Head of caudate nucleus (tissue), 42 donors: ENCODE results near the gene SORBS1.

Experiments used
- DNase-seq, 42 donors: peaks; one replicate each; pipeline versions ENCODE4 v3.0.0 to v3.0.0-alpha.2; 2020 to 2021; ENCODE audit warnings: mixed read lengths in 7 of 42
- intact Hi-C: fragments of 100-400 bp; cut with DNase I; formaldehyde crosslinking; loops from one replicate; pipeline ENCODE4 v1.15.0; 2022

SORBS1 gene

GRCh38 chr10:95282107-95282506 lies 279.1 kb downstream of the SORBS1 start:
- DNase-seq = no peak
- intact Hi-C loops = no loop called here

GRCh38 chr10:95281206-95281605 lies 280.0 kb downstream of the SORBS1 start:
- intact Hi-C loops = no loop called here
- DNase-seq = no peak

DNA sequence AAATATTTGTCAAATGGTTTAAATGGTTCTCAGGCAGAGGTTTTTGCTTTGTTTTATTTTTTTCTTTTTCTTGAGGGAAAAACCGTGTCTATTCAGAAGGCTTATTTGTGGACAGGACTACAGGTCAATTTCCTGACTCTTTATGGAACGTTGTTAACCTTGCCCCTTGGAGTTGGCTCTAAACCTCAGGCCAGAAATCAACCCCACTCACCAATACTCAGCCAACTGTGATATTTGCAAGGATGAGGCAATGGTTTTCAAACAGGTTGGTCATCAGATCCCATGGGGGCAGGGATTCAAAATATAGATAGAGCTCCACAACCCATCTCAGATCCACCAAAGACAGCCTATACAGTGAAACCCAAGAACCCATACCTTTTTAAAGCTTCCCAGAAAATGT lies 280.5 kb downstream of the SORBS1 start:
- intact Hi-C loops = no loop called here
- DNase-seq = no peak

- DNase-seq = no peak
- intact Hi-C loops = no loop called here
Measured at GRCh38 chr10:95279042-95279820, 281.9 kb downstream of the SORBS1 start.

DNA sequence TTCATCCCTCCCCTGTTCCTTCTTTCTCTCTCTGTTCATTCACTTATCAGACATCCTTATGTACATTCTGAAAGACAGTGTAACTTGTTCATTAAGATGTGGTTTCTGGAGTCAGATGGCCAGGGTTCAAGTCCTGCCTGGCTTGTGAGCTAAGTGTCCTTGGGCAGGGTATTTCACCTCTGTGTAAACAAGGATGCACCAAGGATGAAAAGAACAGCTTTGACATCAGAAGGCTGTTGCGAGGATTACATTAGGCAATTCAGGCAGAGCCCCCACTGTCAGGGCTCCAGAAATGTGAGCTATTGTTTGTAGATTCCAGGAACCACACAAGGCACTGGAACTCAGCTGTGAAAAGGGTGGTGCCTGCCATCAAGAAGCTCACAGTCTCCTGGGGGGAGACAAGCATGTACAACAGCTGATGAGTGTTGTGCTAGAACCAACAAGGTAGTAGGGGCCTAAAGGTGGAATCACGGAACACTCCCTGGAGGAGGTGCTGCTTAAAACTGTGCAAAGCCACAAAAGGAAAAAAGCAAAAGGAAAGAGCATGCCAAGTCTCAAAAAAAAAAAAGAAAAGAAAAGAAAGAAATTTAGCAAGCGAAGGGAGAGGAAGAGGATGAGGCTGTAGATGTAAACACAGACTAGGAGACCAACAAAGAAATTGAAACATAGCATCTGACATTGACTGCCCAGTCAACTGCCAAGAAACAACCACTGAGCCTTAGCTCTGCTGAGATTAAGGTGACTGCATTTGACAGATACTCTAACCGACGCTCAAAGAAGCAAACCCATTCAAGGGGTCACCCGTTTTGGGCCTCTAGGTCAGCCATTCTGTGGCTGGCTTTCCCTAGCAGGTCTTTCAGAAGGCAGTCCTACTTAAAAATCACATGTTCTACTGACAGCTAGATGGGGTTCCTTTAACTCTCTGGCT lies 282.8 kb downstream of the SORBS1 start:
- intact Hi-C loops = no loop called here

DNA sequence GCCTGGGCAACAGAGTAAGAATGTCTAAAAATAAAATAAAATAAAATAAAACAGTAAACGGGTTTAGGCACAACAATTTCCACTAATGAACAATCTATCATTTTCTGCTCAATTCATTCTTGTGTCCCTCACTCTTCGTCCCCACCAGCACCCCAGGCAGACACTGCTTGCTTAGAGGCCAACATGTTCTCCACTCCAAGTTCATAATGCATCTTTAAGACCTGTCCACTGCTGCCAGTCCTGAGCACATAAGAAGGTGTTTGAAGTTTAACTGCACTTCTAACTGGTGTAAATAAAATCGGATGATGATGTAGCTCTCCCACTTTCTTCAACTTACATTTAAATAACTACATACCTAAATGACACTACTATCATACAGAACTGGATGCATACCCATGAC lies 283.6 kb downstream of the SORBS1 start:
- intact Hi-C loops = no loop called here
- DNase-seq = peak in 1 of 42 donors; percentile 7

More for the DNA sequence above, 282.8 kb downstream of the SORBS1 start:
- DNase-seq = peak in 1 of 42 donors; percentile 16

DNA sequence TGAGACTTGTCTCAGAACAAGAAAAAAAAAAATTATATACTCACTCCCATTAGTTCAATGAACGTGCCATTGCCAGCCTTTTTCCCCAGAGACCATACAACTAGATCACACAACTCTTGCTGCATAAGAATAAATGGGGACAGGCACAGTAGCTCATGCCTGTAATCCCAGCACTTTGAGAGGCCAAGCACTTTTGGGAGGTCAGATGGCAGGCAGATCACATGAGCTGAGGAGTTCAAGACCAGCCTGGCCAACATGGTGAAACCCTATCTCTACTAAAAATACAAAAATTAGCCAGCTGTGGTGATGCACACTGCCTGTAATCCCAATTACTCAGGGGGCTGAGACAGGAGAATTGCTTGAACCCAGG lies 284.0 kb downstream of the SORBS1 start:
- intact Hi-C loops = no loop called here
- DNase-seq = peak in 1 of 42 donors; percentile 3

DNA sequence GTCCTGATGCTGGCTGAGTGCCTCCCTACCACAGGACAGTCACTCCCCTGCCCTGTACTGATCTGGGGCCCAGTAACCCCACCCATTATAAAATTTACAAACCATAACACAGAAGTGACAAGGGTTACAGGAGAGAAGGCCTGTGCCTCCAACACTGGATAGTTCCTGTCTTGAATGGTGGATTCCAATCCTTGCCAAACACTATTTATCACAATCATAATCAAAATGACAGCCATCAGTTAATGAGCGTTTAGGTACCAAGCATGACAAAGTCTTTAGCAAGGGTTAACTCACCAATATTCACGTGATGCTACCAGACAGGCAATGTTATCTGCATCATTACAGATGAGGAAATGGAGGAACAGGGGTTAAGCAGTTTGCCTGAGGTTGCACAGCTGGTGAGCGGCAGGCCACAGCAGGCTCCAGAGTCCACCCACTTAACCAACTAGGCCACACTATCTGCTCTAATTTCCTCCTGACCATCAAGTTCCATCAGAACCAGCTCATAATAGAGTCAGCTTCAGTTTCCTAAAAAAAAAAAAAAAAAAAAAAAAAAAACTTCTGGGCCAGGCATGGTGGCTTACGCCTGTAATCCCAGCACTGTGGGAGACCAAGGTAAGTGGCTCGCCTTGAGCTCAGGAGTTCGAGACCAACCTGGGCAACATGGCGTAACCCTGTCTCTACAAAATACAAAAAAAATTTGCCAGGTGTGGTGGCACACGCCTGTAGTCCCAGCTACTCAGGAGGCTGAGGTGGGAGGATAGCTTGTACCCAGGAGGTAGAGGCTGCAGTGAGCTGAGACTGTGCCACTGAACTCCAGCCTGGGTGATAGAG lies 284.6 kb downstream of the SORBS1 start:
- intact Hi-C loops = no loop called here
- DNase-seq = peak in 2 of 42 donors; percentile 4 to 14

DNA sequence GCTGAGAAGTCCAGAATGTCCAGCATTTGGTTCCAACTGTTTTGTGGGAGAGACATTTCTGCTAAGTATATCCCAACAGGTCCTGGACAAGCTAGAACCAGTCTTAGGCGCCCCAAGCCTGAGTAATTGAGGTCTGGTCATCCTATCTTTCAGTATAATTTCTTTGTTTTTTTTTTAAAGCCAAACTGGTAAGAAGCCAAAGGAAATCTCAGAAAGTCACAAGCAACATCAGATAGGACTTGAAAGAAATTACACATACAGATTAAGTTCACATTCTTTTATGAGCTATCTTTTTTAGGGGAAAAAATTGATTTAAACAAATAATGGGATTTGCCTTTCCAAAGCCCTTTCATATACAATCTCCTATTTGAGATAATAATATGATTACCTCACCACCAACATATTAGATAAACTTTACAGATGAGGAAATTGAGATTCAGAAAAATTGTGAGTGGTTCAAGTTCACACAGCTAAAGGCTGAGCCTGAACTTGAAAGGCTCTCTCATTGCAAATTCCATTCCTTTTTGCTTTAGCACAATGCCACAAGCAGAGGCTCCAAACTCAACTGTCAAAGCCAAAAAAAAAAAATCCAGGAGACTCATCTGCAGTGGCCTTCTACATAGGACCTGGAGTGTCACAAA lies 285.3 kb downstream of the SORBS1 start:
- DNase-seq = peak in 1 of 42 donors; percentile 29
- intact Hi-C loops = no loop called here

DNA sequence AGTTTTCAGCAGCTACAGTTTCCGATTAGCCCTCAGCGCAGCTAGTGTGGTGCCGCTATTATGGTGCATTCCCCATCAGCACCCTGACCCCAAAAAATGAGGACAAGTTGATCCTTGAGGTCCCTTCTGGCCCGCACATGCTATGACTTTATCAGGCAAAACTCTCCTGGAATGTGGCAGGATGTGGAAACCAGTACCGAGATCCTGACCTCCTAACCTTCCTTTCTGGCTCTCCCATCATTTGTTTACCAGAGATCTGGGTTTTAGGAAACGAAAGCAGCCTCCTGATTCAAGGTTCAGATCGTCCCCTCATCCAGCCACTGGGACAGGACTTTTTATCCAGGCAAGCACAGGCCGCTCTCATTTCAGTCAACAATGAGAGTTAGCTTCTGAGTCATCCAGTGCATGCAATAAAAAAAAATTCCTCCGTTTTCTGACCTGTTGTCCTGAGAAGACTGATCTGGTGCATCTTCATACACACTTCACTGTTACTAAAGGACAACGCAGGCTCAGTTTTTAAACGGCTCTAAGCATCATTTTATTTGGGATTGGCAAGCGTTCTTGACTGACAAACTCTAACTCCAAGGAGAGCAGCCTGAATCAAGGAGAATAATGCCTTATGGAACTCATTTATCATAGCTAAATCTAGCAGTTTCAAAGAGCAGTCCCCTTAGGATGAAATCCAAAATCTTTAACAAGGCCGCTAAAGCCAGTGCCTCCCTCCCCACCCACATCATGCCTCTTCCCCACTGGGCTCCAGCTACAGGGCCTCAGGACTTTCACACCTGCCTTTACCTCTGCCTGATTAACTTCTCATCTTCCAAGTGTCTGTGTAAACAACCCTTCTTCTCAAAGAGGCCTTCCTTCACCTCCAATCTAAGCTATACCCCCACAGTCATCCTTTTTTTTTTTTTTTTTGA lies 287.5 kb downstream of the SORBS1 start:
- DNase-seq = peak in 1 of 42 donors; percentile 27
- intact Hi-C loops = no loop called here

- peak in 1 of 42 donors; percentile 37 for DNase-seq
- intact Hi-C loops = no loop called here
Measured at GRCh38 chr10:95268438-95268837, 292.7 kb downstream of the SORBS1 start.

DNA sequence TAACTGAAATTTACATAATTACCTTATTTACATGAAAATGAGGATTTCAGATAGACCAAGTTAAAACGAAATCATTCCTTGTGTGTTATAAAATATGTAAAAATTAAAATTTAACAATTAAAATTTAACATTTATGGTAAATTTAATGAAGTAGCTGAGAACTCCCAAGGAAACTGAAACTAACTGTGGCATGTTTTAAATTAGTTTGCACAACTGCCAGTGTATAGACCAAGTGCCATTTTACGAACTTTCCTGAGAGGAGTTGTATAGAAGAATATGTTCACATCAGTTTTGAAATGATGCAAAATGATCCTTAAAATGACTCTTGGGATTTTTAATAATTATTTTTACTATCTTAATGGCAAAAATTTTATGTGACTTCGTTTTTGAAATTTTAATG lies 293.9 kb downstream of the SORBS1 start:
- DNase-seq = no peak
- intact Hi-C loops = no loop called here

DNA sequence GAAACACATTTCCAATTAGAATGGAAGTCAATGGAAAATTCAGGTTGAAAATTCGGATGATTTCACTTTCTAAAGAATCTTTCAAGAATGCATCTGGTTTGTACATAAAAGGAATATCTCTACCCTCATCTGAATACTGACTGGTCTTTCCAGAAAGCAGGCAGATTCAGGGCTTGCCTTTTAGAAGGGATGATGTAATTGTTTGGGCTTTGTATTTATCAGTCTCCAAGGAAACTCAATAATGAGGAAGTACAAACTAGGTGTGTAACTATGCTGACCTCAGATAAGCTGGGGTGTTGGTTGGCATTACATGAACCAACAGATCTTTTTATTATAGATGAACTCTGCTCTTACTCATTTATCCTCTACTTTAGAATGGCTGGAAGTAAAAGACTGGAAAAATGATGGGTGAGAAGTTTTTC lies 294.5 kb downstream of the SORBS1 start:
- intact Hi-C loops = no loop called here
- DNase-seq = no peak

DNA sequence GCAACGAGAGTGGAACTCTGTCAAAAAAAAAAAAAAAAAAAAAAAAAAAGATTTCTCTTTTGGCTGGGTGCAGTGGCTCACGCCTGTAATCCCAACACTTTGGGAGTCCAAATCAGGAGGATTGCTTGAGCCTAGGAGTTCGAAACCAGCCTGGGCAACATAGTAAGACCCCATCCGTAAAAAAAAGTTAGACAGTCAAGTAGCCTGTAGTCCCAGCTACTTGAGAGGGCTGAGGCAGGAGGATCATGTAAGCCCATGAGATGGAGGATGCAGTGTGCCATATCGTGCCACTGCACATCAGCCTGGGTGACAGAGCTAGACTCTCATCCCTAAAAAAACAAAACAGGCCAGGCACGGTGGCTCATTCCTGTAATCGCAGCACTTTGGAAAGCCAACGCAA lies 295.6 kb downstream of the SORBS1 start:
- peak in 1 of 42 donors; percentile 17 for DNase-seq
- intact Hi-C loops = no loop called here

DNA sequence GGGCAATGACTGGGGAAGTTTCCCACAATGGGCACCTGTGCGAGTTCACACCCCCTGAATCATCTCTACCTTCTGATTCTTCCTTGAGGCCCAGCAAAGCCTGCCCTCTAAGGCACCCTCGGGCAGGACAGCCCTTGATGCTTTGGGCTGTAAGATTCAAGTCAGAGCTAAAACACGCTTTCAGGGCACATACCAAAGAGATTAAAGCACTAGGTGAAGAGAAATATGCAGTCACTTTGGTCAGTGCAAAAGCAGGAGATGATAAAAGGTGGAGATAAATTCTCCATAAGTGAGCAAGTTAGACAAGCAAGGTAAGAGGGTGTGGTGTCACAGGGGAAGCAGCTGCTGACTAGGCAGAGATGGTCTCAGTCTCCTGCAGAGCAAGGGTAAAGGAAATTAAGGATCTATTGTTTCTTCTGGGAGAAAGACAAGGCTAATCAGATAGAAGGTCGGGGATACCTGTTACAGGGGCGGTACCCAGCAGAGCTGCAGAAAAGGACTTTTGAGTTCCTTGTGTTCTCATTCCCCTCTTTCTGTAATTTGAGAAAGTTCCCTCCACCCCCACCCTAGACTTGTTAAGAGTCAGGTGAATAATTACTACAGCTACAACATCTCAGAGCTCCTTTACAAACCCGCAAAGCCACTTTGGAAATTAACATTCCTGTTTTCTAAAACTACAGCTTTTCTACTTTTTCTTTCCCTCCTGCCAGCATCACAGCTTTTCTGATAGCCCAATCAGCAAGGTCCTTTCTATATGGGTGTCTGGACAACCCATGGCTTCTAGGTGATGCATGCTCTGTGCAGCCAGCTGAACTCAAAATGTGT lies 296.7 kb downstream of the SORBS1 start:
- intact Hi-C loops = no loop called here
- DNase-seq = peak in 1 of 42 donors; percentile 30

GRCh38 chr10:95263864-95264226 lies 297.3 kb downstream of the SORBS1 start:
- intact Hi-C loops = no loop called here
- peak in 2 of 42 donors; percentile 7 to 27 for DNase-seq
